NCI-H1105 (cell line): ENCODE results near the gene MAP7D2.

Source experiments
- DNase-seq: peaks from one replicate; lab custom pipeline; 2025; lab: John Stamatoyannopoulos, UW

Gene MAP7D2

GRCh38 chrX:19968276-19968675, 148.4 kb downstream of the MAP7D2 start:
- no peak for DNase-seq

GRCh38 chrX:19966056-19966455, 150.7 kb downstream of the MAP7D2 start:
- DNase-seq = no peak

- no peak for DNase-seq
These were observed 152.5 kb downstream of the MAP7D2 start for GRCh38 chrX:19964017-19964710.

DNA sequence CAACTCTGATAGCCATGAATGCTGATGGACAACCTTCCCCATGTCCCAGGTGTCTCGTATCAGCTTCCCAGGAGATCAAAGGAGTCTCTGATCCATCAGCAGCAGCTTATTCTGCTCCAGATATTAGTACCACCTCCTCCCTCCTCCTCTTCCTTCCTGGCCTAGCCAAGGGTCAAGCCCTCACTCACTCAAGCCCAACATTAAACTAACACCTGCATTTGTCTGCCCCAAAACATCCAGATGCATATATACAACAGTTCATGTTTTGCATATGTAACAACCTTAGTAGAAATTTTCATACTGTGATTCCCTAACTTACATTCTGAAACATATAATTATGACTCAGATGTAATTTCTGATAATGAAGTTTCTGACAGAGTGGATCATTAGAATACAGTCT, 155.8 kb downstream of the MAP7D2 start:
- DNase-seq = no peak

DNA sequence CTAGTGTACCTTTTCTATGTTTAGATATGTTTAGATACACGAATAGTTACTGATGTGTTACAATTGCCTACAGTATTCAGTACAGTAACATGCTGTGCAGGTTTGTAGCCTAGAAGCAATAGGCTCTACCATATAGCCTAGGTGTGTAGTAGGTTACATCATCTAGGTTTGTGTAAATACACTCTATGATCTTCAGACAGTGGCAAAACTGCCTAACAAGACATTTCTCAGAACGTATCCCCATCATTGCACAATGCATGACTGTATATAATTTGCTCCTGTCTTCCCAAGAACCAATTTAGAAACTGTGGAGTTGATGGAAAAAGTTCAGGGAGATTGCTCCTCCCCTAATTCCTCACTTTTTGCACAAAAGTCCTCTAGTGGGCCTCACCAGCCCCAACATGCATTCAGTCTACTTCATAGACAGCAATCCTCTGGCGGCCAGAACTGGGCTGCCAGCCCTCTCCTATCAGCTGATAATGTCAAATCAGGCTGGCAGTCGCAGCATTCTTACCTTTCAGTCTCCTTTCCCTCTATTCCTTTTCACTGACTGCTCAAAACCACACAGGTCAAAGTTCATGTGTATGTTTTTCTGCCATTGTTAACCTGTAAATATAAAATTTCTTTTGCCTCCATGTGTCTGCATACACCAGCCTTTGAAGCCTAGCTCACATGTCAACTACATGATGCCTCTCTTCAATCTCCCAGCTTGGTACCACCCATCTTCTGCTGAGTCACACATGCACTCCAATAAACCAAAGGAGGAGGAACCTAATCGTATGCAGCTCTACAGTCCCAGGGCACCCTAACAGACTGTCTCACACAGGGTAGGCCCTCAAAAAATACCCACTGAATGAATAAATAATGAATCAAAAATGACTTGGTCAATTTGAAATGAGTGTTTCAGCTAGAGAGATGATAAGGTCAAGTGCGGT, 157.9 kb downstream of the MAP7D2 start:
- no peak for DNase-seq

- no peak for DNase-seq
These were observed 159.8 kb downstream of the MAP7D2 start for GRCh38 chrX:19956923-19957322.
